Activated naive CD8-positive, alpha-beta T cell treated with anti-CD3 and anti-CD28 coated beads, Interleukin-2, amount 10 ng/mL, durations not matched to agents 7 days and 5 days (primary cell): ENCODE results near the gene SF3B4. TPM values are rescaled to one million over a fixed set of nuclear protein-coding genes. Genes with fewer than 3 reads are reported as not detected.
"Not testable (repeated sequence)": the region's sequence is repeated elsewhere in the genome, so short reads cannot be mapped to it uniquely, and the experiment has no call there.

Experiments used
- ATAC-seq: fragments of 150-1000 bp; cut with Tn5 transposase; one replicate; pipeline ENCODE4 v1.10.0; 2021; ENCODE audit warnings: low read depth, moderate library complexity
- POLR2A ChIA-PET: fragments of 350-600 bp; sonication (Branson Sonifier 250); formaldehyde crosslinking; loops from one replicate; lab custom pipeline; 2021; ENCODE audit warnings: antibody characterized with exemption; lab: Charles Lee
- DNase-seq: peaks from one replicate; pipeline ENCODE4 v3.0.0; 2021
- H3K27ac Mint-ChIP-seq: one replicate; pipeline ENCODE4 v1.8.0; 2022; ENCODE audit warnings: mild to moderate bottlenecking, mixed read lengths
- H3K27me3 Mint-ChIP-seq: one replicate; pipeline ENCODE4 v1.8.0; 2022; ENCODE audit warnings: mild to moderate bottlenecking, moderate library complexity, mixed read lengths
- H3K36me3 Mint-ChIP-seq: one replicate; pipeline ENCODE4 v1.8.0; 2021; ENCODE audit warnings: mild to moderate bottlenecking, mixed read lengths
- H3K4me1 Mint-ChIP-seq: one replicate; pipeline ENCODE4 v1.8.0; 2021; ENCODE audit warnings: mixed read lengths
- H3K4me3 Mint-ChIP-seq: one replicate; pipeline ENCODE4 v1.8.0; 2022; ENCODE audit warnings: mild to moderate bottlenecking, moderate library complexity, mixed read lengths
- H3K9me3 Mint-ChIP-seq: one replicate; pipeline ENCODE4 v1.8.0; 2021; ENCODE audit warnings: mixed read lengths
- total RNA-seq, 2 experiments: library from RNA; stranded (reverse); gene quantifications; one replicate each; pipeline ENCODE4 v1.2.3, GENCODE V29; 2021

The SF3B4 gene
- total RNA-seq, 2 experiments from 2014 or later, result 72.1 to 74.8 TPM

DNA sequence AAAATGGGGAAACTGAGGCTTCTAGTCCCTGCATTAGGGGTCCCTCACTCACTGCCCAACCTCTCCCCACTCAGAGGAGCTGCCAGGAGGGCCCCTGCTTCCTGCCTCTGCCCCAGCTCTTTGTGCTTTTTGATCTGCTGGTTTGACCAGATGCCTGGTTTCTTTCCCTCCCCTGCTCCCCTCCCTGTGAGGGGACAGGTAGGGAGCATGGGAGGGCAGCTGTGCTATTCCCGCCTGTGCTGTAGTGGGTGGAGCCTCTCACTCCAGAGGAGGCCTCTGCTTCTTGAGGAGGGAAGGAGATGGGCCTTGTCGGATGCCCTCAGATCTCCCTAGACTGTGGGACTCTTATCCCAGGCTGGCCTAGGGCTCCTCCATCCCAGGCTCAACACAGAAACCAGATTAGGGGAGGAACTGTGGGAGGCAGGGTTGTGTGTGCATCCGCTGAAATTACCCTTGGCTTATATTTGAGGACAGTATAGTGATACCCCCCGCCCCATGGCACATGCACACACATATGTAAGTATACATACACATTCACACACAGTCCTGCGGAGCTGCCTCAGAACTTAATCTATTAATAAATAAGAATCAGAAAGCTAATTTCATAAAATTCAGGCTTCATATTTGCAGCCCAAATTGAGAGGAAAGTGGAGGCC is 23.6 kb downstream of the SF3B4 start:
- H3K27me3 Mint-ChIP-seq, result no peaks in the 10 kb centered on the region
- H3K4me3 Mint-ChIP-seq, result no peak overlapping the region
- peaks cover 20% of the 10 kb centered on the region for H3K4me1 Mint-ChIP-seq
- H3K9me3 Mint-ChIP-seq, result no peaks in the 10 kb centered on the region
- no peak for ATAC-seq
- DNase-seq, result no peak
- POLR2A ChIA-PET, result interaction anchor here (0.6 to 2.8 kb wide), 3 partner anchors 13 to 277 kb away, joined by 4 to 14 read pairs (median 5); partner anchors contain the start of gene SV2A
- H3K36me3 Mint-ChIP-seq, result peaks cover 36% of the 10 kb centered on the region
- peak overlapping the region; percentile 52 for H3K27ac Mint-ChIP-seq

- POLR2A ChIA-PET, result interaction anchor here (0.9 to 4.4 kb wide), 5 partner anchors 11 to 28 kb away, joined by 3 to 54 read pairs (median 8); a partner anchor contains a TSS
- Mint-ChIP-seq H3K4me1 (peaks cover 20% of the 10 kb centered on the region), H3K9me3 (peaks cover 2% of the 10 kb centered on the region), H3K4me3 (peak within 1 kb of the TSS; percentile 89), H3K27ac (peak within 1 kb of the TSS; percentile 92), H3K27me3 (no peaks in the 10 kb centered on the region), H3K36me3 (peaks cover 18% of the 10 kb centered on the region)
- DNase-seq (peak; percentile 81), ATAC-seq (peak; percentile 94)
Measured at GRCh38 chr1:149899460-149900284, 27.9 kb downstream of the SF3B4 start, which contains the start of gene BOLA1. BOLA1 (plus strand) TSS chr1:149899568; CDS start chr1:149900060, 492 bp downstream.

GRCh38 chr1:149896575-149896974 is 31.0 kb downstream of the SF3B4 start:
- ATAC-seq (no peak), DNase-seq (no peak)
- Mint-ChIP-seq H3K36me3 (peaks cover 6% of the 10 kb centered on the region), H3K4me3 (peak overlapping the region; percentile 30), H3K9me3 (peaks cover 2% of the 10 kb centered on the region), H3K4me1 (peaks cover 18% of the 10 kb centered on the region), H3K27me3 (no peaks in the 10 kb centered on the region), H3K27ac (peak overlapping the region; percentile 25)
- POLR2A ChIA-PET, result interaction anchor here (4.4 kb wide), 1 partner anchor 9 kb away, joined by 54 read pairs; a partner anchor contains a TSS

GRCh38 chr1:149888999-149889289 is 38.7 kb downstream of the SF3B4 start:
- Mint-ChIP-seq H3K4me3 (no peak overlapping the region), H3K36me3 (no peaks in the 10 kb centered on the region), H3K27ac (no peak overlapping the region), H3K27me3 (no peaks in the 10 kb centered on the region), H3K4me1 (peaks cover 7% of the 10 kb centered on the region), H3K9me3 (no peaks in the 10 kb centered on the region)
- ATAC-seq (no peak), DNase-seq (no peak)
- POLR2A ChIA-PET, result interaction anchor here (0.7 to 6.8 kb wide), 18 partner anchors 9 to 346 kb away, joined by 3 to 466 read pairs (median 25); partner anchors contain the start of genes ANP32E, BOLA1, MTMR11 and OTUD7B

DNA sequence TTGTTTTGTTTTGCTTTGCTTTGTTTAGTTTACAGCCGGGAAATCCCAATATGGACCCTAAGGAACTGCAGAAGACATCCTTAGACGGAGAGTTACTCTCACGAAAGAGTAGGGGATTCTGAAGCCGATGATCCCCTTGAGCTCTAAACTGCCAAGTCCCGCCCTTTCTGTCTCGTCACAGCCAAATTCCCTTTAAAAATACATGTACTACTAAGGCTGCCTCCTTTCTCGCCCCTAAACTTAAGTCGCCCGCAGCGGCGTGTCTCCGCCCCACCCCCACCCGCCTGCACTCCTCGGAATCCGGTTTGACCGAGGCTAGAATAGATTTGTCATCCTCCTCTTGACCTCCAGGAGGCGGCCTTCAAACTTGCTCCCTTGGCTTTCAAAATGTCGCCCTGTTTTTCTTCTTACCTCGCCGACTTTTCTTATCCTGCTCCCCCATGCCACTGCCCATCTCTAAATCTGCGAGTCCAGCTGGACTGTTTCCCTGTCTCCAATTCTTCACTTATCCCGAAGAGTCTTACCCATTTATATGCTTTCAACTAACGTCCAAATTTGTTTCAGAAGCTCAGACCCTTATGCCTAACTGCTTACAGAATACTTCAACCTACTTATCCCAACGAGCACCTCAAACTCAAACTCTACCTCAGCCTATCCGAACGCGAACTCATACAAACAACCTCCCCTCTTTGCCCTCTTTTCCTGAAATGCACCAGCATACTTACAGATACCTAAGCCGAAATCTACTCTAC is 39.2 kb downstream of the SF3B4 start:
- no peak for ATAC-seq
- Mint-ChIP-seq H3K4me3 (no peak overlapping the region), H3K36me3 (no peaks in the 10 kb centered on the region), H3K9me3 (no peaks in the 10 kb centered on the region), H3K27ac (no peak overlapping the region), H3K4me1 (peaks cover 7% of the 10 kb centered on the region), H3K27me3 (no peaks in the 10 kb centered on the region)
- POLR2A ChIA-PET, result interaction anchor here (0.7 to 6.8 kb wide), 45 partner anchors 9 to 999 kb away, joined by 3 to 466 read pairs (median 7); partner anchors contain the start of genes ANP32E, BOLA1, MTMR11 and OTUD7B
- peak; percentile 75 for DNase-seq

- no peaks in the 10 kb centered on the region for H3K9me3 Mint-ChIP-seq
- H3K27me3 Mint-ChIP-seq, result no peaks in the 10 kb centered on the region
- H3K27ac Mint-ChIP-seq, result no peak overlapping the region
- H3K4me1 Mint-ChIP-seq, result peaks cover 7% of the 10 kb centered on the region
- H3K4me3 Mint-ChIP-seq, result no peak overlapping the region
- DNase-seq, result peak; percentile 85
- POLR2A ChIA-PET, result interaction anchor here (0.5 to 6.8 kb wide), 56 partner anchors 8 to 1118 kb away, joined by 3 to 466 read pairs (median 6); partner anchors contain the start of genes ANP32E, BOLA1, MTMR11 and OTUD7B
- no peaks in the 10 kb centered on the region for H3K36me3 Mint-ChIP-seq
- ATAC-seq, result peak; percentile 55
Measured at GRCh38 chr1:149887456-149888246, 40.0 kb downstream of the SF3B4 start.

GRCh38 chr1:149887196-149887455 is 40.5 kb downstream of the SF3B4 start:
- not testable (repeated sequence) for ATAC-seq, DNase-seq, H3K9me3 Mint-ChIP-seq, H3K27ac Mint-ChIP-seq, H3K4me3 Mint-ChIP-seq, H3K36me3 Mint-ChIP-seq, H3K27me3 Mint-ChIP-seq
- H3K4me1 Mint-ChIP-seq, result peaks cover 12% of the 10 kb centered on the region
- POLR2A ChIA-PET, result interaction anchor here (0.8 to 6.8 kb wide), 52 partner anchors 8 to 1119 kb away, joined by 3 to 466 read pairs (median 7); partner anchors contain the start of genes ANP32E, BOLA1, CERS2 and MTMR11

DNA sequence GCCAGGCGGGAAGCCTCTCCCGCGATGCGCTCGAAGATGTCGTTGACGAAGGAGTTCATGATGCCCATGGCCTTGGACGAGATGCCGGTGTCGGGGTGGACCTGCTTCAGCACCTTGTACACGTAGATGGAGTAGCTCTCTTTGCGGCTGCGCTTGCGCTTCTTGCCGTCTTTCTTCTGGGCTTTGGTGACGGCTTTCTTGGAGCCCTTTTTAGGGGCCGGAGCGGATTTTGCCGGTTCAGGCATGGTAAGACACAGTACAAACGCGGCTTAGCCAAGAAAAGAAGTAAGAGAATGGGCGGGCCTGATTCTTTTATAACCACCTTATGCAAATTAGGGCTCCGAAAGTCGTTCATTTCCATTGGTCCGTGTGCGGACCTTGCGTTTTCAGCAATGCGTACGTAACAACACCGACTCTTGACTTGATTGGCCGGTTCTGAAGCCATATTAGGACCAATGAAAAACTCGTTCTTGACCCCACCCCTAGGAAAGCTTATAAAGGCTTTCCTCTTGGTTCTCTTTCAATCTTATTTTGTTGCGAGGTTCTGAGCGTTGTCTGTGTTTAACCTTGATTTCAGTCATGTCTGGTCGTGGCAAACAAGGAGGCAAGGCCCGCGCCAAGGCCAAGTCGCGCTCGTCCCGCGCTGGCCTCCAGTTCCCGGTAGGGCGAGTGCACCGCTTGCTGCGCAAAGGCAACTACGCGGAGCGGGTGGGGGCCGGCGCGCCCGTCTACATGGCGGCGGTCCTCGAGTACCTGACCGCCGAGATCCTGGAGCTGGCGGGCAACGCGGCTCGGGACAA is 41.0 kb downstream of the SF3B4 start:
- Mint-ChIP-seq H3K36me3 (no peaks in the 10 kb centered on the region), H3K27me3 (no peaks in the 10 kb centered on the region), H3K27ac (no peak overlapping the region), H3K4me1 (peaks cover 16% of the 10 kb centered on the region), H3K4me3 (no peak overlapping the region), H3K9me3 (no peaks in the 10 kb centered on the region)
- POLR2A ChIA-PET, result interaction anchor here (0.5 to 6.8 kb wide), 52 partner anchors 8 to 1119 kb away, joined by 3 to 466 read pairs (median 6); partner anchors contain the start of genes ANP32E, APH1A, BOLA1 and CERS2
- DNase-seq (peak; percentile 88), ATAC-seq (peak; percentile 59)

DNA sequence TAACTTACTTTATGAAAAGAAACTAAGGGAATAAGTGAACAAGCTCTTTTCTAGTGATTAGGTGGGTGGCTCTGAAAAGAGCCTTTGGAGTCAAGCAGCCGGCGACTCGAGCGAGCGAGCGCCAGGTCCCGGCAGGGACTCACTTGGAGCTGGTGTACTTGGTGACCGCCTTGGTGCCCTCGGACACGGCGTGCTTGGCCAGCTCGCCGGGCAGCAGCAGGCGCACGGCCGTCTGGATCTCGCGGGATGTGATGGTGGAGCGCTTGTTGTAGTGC is 41.5 kb downstream of the SF3B4 start:
- not testable (repeated sequence) for H3K9me3 Mint-ChIP-seq, H3K27ac Mint-ChIP-seq, H3K36me3 Mint-ChIP-seq, H3K4me3 Mint-ChIP-seq, DNase-seq, H3K27me3 Mint-ChIP-seq, ATAC-seq
- POLR2A ChIA-PET, result interaction anchor here (0.5 to 6.8 kb wide), 34 partner anchors 8 to 682 kb away, joined by 3 to 466 read pairs (median 9); partner anchors contain the start of genes APH1A, BOLA1, MTMR11 and OTUD7B
- H3K4me1 Mint-ChIP-seq, result peaks cover 17% of the 10 kb centered on the region

- peak; percentile 78 for DNase-seq
- ATAC-seq, result peak; percentile 16
- peaks cover 17% of the 10 kb centered on the region for H3K4me1 Mint-ChIP-seq
- no peaks in the 10 kb centered on the region for H3K36me3 Mint-ChIP-seq
- no peak overlapping the region for H3K4me3 Mint-ChIP-seq
- POLR2A ChIA-PET, result interaction anchor here (0.6 to 6.8 kb wide), 25 partner anchors 8 to 682 kb away, joined by 3 to 466 read pairs (median 17); partner anchors contain the start of genes BOLA1, MTMR11, OTUD7B and PLEKHO1
- no peaks in the 10 kb centered on the region for H3K27me3 Mint-ChIP-seq
- H3K9me3 Mint-ChIP-seq, result no peaks in the 10 kb centered on the region
- no peak overlapping the region for H3K27ac Mint-ChIP-seq
Measured at GRCh38 chr1:149885339-149886120, 42.1 kb downstream of the SF3B4 start.
